ENCODE results near the gene ATP9B. TPM values are rescaled to one million over a fixed set of nuclear protein-coding genes. Genes with fewer than 3 reads are reported as not detected.

Gene ATP9B
- total RNA-seq, 1 donor = 29.3 TPM

- H3K4me2 ChIP-seq (ENCODE audit: insufficient read depth, low read length) = no peak overlapping the region
- H3K79me2 ChIP-seq (ENCODE audit: insufficient read depth, low read length) = no peaks in the 10 kb centered on the region
- H3K4me3 ChIP-seq (ENCODE audit: insufficient read depth, low read length) = no peak overlapping the region
- no peak overlapping the region for H2AFZ ChIP-seq (ENCODE audit: low read length)
- H3K36me3 ChIP-seq (ENCODE audit: insufficient read depth, low read length) = no peaks in the 10 kb centered on the region
- no peak overlapping the region for H3K27ac ChIP-seq (ENCODE audit: low read depth, low read length)
- no peaks in the 10 kb centered on the region for H3K9me3 ChIP-seq (ENCODE audit: low read depth, low read length)
- H3K27me3 ChIP-seq (ENCODE audit: insufficient read depth, low read length) = no peaks in the 10 kb centered on the region
- DNase-seq (ENCODE audit: insufficient read length, low spot score, missing footprints) = no peak
- H3K4me1 ChIP-seq (ENCODE audit: insufficient read depth, low read length) = no peaks in the 10 kb centered on the region
- H4K20me1 ChIP-seq (ENCODE audit: insufficient read depth, low read length) = peaks cover 5% of the 10 kb centered on the region
- TF ChIP-seq CTCF (IDR thresholded peaks at IDR 0.05; ENCODE audit: extremely low read depth, low read depth, low read length) = no peak
These were observed 260.6 kb downstream of the ATP9B start for GRCh38 chr18:79329786-79330185.

- H2AFZ ChIP-seq (ENCODE audit: low read length) = no peak overlapping the region
- no peak overlapping the region for H3K27ac ChIP-seq (ENCODE audit: low read depth, low read length)
- no peaks in the 10 kb centered on the region for H3K9me3 ChIP-seq (ENCODE audit: low read depth, low read length)
- H4K20me1 ChIP-seq (ENCODE audit: insufficient read depth, low read length) = no peaks in the 10 kb centered on the region
- no peaks in the 10 kb centered on the region for H3K36me3 ChIP-seq (ENCODE audit: insufficient read depth, low read length)
- no peak overlapping the region for H3K4me3 ChIP-seq (ENCODE audit: insufficient read depth, low read length)
- no peaks in the 10 kb centered on the region for H3K4me1 ChIP-seq (ENCODE audit: insufficient read depth, low read length)
- H3K4me2 ChIP-seq (ENCODE audit: insufficient read depth, low read length) = no peak overlapping the region
- H3K79me2 ChIP-seq (ENCODE audit: insufficient read depth, low read length) = no peaks in the 10 kb centered on the region
- no peak for TF ChIP-seq CTCF (IDR thresholded peaks at IDR 0.05; ENCODE audit: extremely low read depth, low read depth, low read length)
- H3K27me3 ChIP-seq (ENCODE audit: insufficient read depth, low read length) = no peaks in the 10 kb centered on the region
- DNase-seq (ENCODE audit: insufficient read length, low spot score, missing footprints) = no peak
These were observed 263.5 kb downstream of the ATP9B start for GRCh38 chr18:79332646-79333045.

GRCh38 chr18:79333046-79333445 lies 263.9 kb downstream of the ATP9B start:
- Histone ChIP-seq H3K27me3 (ENCODE audit: insufficient read depth, low read length) (no peaks in the 10 kb centered on the region), H3K4me1 (ENCODE audit: insufficient read depth, low read length) (no peaks in the 10 kb centered on the region), H3K9me3 (ENCODE audit: low read depth, low read length) (no peaks in the 10 kb centered on the region), H3K79me2 (ENCODE audit: insufficient read depth, low read length) (no peaks in the 10 kb centered on the region), H3K36me3 (ENCODE audit: insufficient read depth, low read length) (no peaks in the 10 kb centered on the region), H3K27ac (ENCODE audit: low read depth, low read length) (no peak overlapping the region), H3K4me2 (ENCODE audit: insufficient read depth, low read length) (no peak overlapping the region), H3K4me3 (ENCODE audit: insufficient read depth, low read length) (no peak overlapping the region), H2AFZ (ENCODE audit: low read length) (no peak overlapping the region), H4K20me1 (ENCODE audit: insufficient read depth, low read length) (no peaks in the 10 kb centered on the region)
- TF ChIP-seq CTCF (IDR thresholded peaks at IDR 0.05; ENCODE audit: extremely low read depth, low read depth, low read length) = no peak
- no peak for DNase-seq (ENCODE audit: insufficient read length, low spot score, missing footprints)

GRCh38 chr18:79334496-79335233 lies 265.5 kb downstream of the ATP9B start:
- H2AFZ ChIP-seq (ENCODE audit: low read length) = no peak overlapping the region
- no peak overlapping the region for H3K27ac ChIP-seq (ENCODE audit: low read depth, low read length)
- no peaks in the 10 kb centered on the region for H3K9me3 ChIP-seq (ENCODE audit: low read depth, low read length)
- H3K79me2 ChIP-seq (ENCODE audit: insufficient read depth, low read length) = no peaks in the 10 kb centered on the region
- no peaks in the 10 kb centered on the region for H3K36me3 ChIP-seq (ENCODE audit: insufficient read depth, low read length)
- H3K4me2 ChIP-seq (ENCODE audit: insufficient read depth, low read length) = no peak overlapping the region
- no peak overlapping the region for H3K4me3 ChIP-seq (ENCODE audit: insufficient read depth, low read length)
- H3K27me3 ChIP-seq (ENCODE audit: insufficient read depth, low read length) = no peaks in the 10 kb centered on the region
- no peak for TF ChIP-seq CTCF (IDR thresholded peaks at IDR 0.05; ENCODE audit: extremely low read depth, low read depth, low read length)
- H3K4me1 ChIP-seq (ENCODE audit: insufficient read depth, low read length) = no peaks in the 10 kb centered on the region
- no peaks in the 10 kb centered on the region for H4K20me1 ChIP-seq (ENCODE audit: insufficient read depth, low read length)
- DNase-seq (ENCODE audit: insufficient read length, low spot score, missing footprints) = no peak

Measured in osteoblast (primary cell).